H9 (cell line): ENCODE measurements around the gene GPC3. TPM values are rescaled to one million over a fixed set of nuclear protein-coding genes. Genes with fewer than 3 reads are reported as not detected.
A peak's percentile ranks its signal among the peaks of the same experiment; 100 is the strongest.

Experiments used
- DNase-seq: peaks from one replicate; pipeline ENCODE4 v3.0.0-alpha.2; 2017
- H2AFZ ChIP-seq: one replicate; pipeline ENCODE4 v1.6.1; 2013; ENCODE audit warnings: mild to moderate bottlenecking, low read length, control low read depth, moderate library complexity
- H2AK5ac ChIP-seq: 2 replicates; pipeline ENCODE4 v1.6.1; 2013; ENCODE audit warnings: low read length, control low read depth, mixed read lengths; ENCODE audit not compliant: insufficient read length
- H2BK120ac ChIP-seq: one replicate; pipeline ENCODE4 v1.6.1; 2013; ENCODE audit warnings: low read depth, mild to moderate bottlenecking, low read length, control low read depth, inconsistent platforms; ENCODE audit not compliant: poor library complexity, severe bottlenecking
- H2BK12ac ChIP-seq: 2 replicates; pipeline ENCODE4 v1.6.1; 2013; ENCODE audit warnings: low read length, control low read depth, mixed read lengths, low read depth; ENCODE audit not compliant: insufficient read length
- H2BK15ac ChIP-seq: 2 replicates; pipeline ENCODE4 v1.6.1; 2013; ENCODE audit warnings: low read depth, low read length, control low read depth
- H2BK20ac ChIP-seq: one replicate; pipeline ENCODE4 v1.6.1; 2013; ENCODE audit warnings: low read depth, mild to moderate bottlenecking, low read length, control low read depth, inconsistent platforms; ENCODE audit not compliant: poor library complexity, severe bottlenecking
- H2BK5ac ChIP-seq: 2 replicates; pipeline ENCODE4 v1.6.1; 2013; ENCODE audit warnings: low read length, control low read depth, mixed read lengths; ENCODE audit not compliant: insufficient read length
- H3K14ac ChIP-seq: 2 replicates; pipeline ENCODE4 v1.6.1; 2013; ENCODE audit warnings: low read length, control low read depth; ENCODE audit not compliant: insufficient read depth
- H3K18ac ChIP-seq: 2 replicates; pipeline ENCODE4 v1.6.1; 2013; ENCODE audit warnings: low read depth, mild to moderate bottlenecking, mixed read lengths, low read length, control low read depth; ENCODE audit not compliant: insufficient read length
- H3K23ac ChIP-seq: 2 replicates; pipeline ENCODE4 v1.6.1; 2013; ENCODE audit warnings: low read length, control low read depth, mixed read lengths, low read depth; ENCODE audit not compliant: insufficient read length
- H3K23me2 ChIP-seq: 2 replicates; pipeline ENCODE4 v1.6.1; 2013; ENCODE audit warnings: low read depth, mild to moderate bottlenecking, mixed read lengths, low read length, control low read depth; ENCODE audit not compliant: insufficient read length, poor library complexity, severe bottlenecking
- H3K27ac ChIP-seq: 2 replicates; pipeline ENCODE4 v1.5.1; 2013; ENCODE audit warnings: low read length, control low read depth, mixed read lengths, low read depth; ENCODE audit not compliant: insufficient read length
- H3K27me3 ChIP-seq: 2 replicates; pipeline ENCODE4 v1.6.1; 2013; ENCODE audit warnings: low read length, control low read depth, inconsistent platforms; ENCODE audit not compliant: insufficient read depth
- H3K4ac ChIP-seq: 2 replicates; pipeline ENCODE4 v1.6.1; 2013; ENCODE audit warnings: low read depth, mild to moderate bottlenecking, control low read depth, inconsistent platforms, low read length, moderate library complexity
- H3K4me1 ChIP-seq: 2 replicates; pipeline ENCODE4 v1.6.1; 2013; ENCODE audit warnings: low read length, control low read depth, inconsistent platforms; ENCODE audit not compliant: insufficient read depth
- H3K4me2 ChIP-seq: 2 replicates; pipeline ENCODE4 v1.6.1; 2013; ENCODE audit warnings: low read length, control low read depth, mixed read lengths; ENCODE audit not compliant: insufficient read length, insufficient read depth
- H3K56ac ChIP-seq: 2 replicates; pipeline ENCODE4 v1.6.1; 2013; ENCODE audit warnings: low read depth, mild to moderate bottlenecking, mixed read lengths, low read length, control low read depth; ENCODE audit not compliant: insufficient read length
- H3K79me1 ChIP-seq: 2 replicates; pipeline ENCODE4 v1.6.1; 2013; ENCODE audit warnings: low read depth, mild to moderate bottlenecking, moderate library complexity, low read length, control low read depth, inconsistent platforms; ENCODE audit not compliant: insufficient read depth, poor library complexity, severe bottlenecking
- H3K79me2 ChIP-seq: 2 replicates; pipeline ENCODE4 v1.6.1; 2013; ENCODE audit warnings: low read length, control low read depth, inconsistent platforms; ENCODE audit not compliant: insufficient read depth
- H3K9ac ChIP-seq: 2 replicates; pipeline ENCODE4 v1.6.1; 2013; ENCODE audit warnings: low read length, control low read depth, mixed read lengths; ENCODE audit not compliant: insufficient read length; ENCODE audit errors: extremely low read depth
- H3K9me3 ChIP-seq: one replicate; pipeline ENCODE4 v1.6.1; 2013; ENCODE audit warnings: low read depth, low read length, inconsistent platforms; ENCODE audit not compliant: control insufficient read depth
- H3T11ph ChIP-seq: one replicate; pipeline ENCODE4 v1.6.1; 2013; ENCODE audit warnings: mild to moderate bottlenecking, low read length, control low read depth, inconsistent platforms
- H4K20me1 ChIP-seq: one replicate; pipeline ENCODE4 v1.6.1; 2013; ENCODE audit not compliant: control insufficient read depth, insufficient read length, insufficient read depth
- H4K5ac ChIP-seq: 2 replicates; pipeline ENCODE4 v1.6.1; 2013; ENCODE audit warnings: low read depth, mild to moderate bottlenecking, mixed read lengths, low read length, control low read depth; ENCODE audit not compliant: insufficient read length
- H4K8ac ChIP-seq: replicated peaks from 2 replicates; pipeline ENCODE4 v1.6.1; 2013; ENCODE audit warnings: low read length, control low read depth, mixed read lengths, low read depth; ENCODE audit not compliant: insufficient read length
- H4K91ac ChIP-seq: 2 replicates; pipeline ENCODE4 v1.6.1; 2013; ENCODE audit warnings: low read depth, mild to moderate bottlenecking, moderate library complexity, mixed read lengths, low read length, control low read depth; ENCODE audit not compliant: insufficient read length
- H3K27ac Mint-ChIP-seq, 3 experiments: 2 replicates in 2 of 3; 3 replicates in 1 of 3; pipeline ENCODE4 v1.8.0; 2020 to 2021; ENCODE audit warnings: mixed read lengths in 3 of 3, mild to moderate bottlenecking in 1 of 3, moderate library complexity in 1 of 3
- H3K27me3 Mint-ChIP-seq: 2 replicates; pipeline ENCODE4 v1.8.0; 2021; ENCODE audit warnings: low read depth, mild to moderate bottlenecking, moderate library complexity, mixed read lengths
- H3K36me3 Mint-ChIP-seq, 3 experiments: 2 replicates in 2 of 3; 3 replicates in 1 of 3; pipeline ENCODE4 v1.8.0; 2020 to 2021; ENCODE audit warnings: low read depth in 3 of 3, mixed read lengths in 3 of 3; ENCODE audit not compliant: insufficient read depth in 1 of 3
- H3K4me1 Mint-ChIP-seq, 2 experiments: 2 replicates each; pipeline ENCODE4 v1.8.0; 2020; ENCODE audit warnings: mixed read lengths in 2 of 2
- H3K4me3 Mint-ChIP-seq, 2 experiments: 2 replicates in 1 of 2; 3 replicates in 1 of 2; pipeline ENCODE4 v1.8.0; 2020 to 2021; ENCODE audit warnings: mild to moderate bottlenecking in 2 of 2, mixed read lengths in 2 of 2, moderate library complexity in 1 of 2
- H3K9me3 Mint-ChIP-seq, 2 experiments: 2 replicates in 1 of 2; 3 replicates in 1 of 2; pipeline ENCODE4 v1.8.0; 2020; ENCODE audit warnings: mild to moderate bottlenecking in 2 of 2, mixed read lengths in 2 of 2, moderate library complexity in 1 of 2
- WGBS: extraction: QIAGEN DNeasy Blood & Tissue Kit; methylation state at CpG from one replicate; pipeline ENCODE4 v1.1.7; 2013; ENCODE audit warnings: missing lambda C conversion rate, low lambda C conversion rate, mixed read lengths; ENCODE audit not compliant: insufficient read length; ENCODE audit errors: extremely low coverage; 5-methylcytosine and 5-hydroxymethylcytosine counted together
- total RNA-seq: library from RNA; stranded (reverse); gene quantifications from 2 replicates; pipeline ENCODE4 v1.2.1, GENCODE V29; 2021
- TF ChIP-seq, protein P1 (sequence below): fragments of 200-600 bp; sonication (generic); conservative IDR thresholded peaks from 3 replicates; pipeline ENCODE4 v1.8.0; 2021; ENCODE audit warnings: antibody characterized with exemption, mild to moderate bottlenecking

GPC3 gene
- total RNA-seq, 1 experiment from 2014 or later = 108 TPM

DNA sequence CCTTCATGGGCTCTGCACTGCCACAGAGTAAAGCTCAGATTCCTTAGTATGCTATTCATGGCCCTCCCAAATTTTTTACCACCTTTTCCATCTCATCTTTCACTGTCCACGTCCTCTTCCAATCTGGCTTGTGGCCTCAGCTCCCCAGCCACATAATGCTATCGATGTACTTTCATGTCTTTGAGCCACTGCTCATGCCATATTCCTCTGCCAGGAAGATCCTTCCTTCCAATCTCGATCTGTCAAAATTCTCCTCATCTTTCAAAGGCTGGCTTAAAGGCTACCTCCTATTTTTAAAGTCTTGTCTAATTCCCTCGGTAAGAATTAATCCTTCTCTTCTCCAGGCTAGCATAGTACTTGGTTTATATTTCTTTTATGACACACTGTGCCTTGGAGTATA, 336.8 kb downstream of the GPC3 start:
- H3K23me2 ChIP-seq = no peaks in the 10 kb centered on the region
- no CpG with 5 or more reads among the region's 4 CpGs for WGBS
- H2BK20ac ChIP-seq = no peak overlapping the region
- H2AK5ac ChIP-seq = peak overlapping the region; percentile 68
- no peaks in the 10 kb centered on the region for H3K79me1 ChIP-seq
- H3K79me2 ChIP-seq = no peaks in the 10 kb centered on the region
- no peak overlapping the region for H3K9ac ChIP-seq
- H3K23ac ChIP-seq = no peak overlapping the region
- no peaks in the 10 kb centered on the region for H3K27me3 ChIP-seq
- H2AFZ ChIP-seq = no peak overlapping the region
- no peak overlapping the region for H2BK120ac ChIP-seq
- H3K27ac ChIP-seq = peak overlapping the region; percentile 16
- Mint-ChIP-seq H3K4me3 (no peak overlapping the region), H3K4me1 (peaks cover 64 to 70% of the 10 kb centered on the region in 2 experiments), H3K27me3 (no peaks in the 10 kb centered on the region), H3K9me3 (no peaks in the 10 kb centered on the region), H3K36me3 (peaks cover 0 to 4% (median 0%) of the 10 kb centered on the region in 3 experiments; a peak in 1 of 7 replicates), H3K27ac (peak overlapping the region in 2 of 3 experiments; percentile 29 to 31; a peak in 5 of 7 replicates)
- no peak overlapping the region for H3K56ac ChIP-seq
- H2BK15ac ChIP-seq = no peak overlapping the region
- no peak overlapping the region for H3K4ac ChIP-seq
- H2BK5ac ChIP-seq = no peak overlapping the region
- H2BK12ac ChIP-seq = no peak overlapping the region
- H3T11ph ChIP-seq = no peak overlapping the region
- TF ChIP-seq, protein P1, sequence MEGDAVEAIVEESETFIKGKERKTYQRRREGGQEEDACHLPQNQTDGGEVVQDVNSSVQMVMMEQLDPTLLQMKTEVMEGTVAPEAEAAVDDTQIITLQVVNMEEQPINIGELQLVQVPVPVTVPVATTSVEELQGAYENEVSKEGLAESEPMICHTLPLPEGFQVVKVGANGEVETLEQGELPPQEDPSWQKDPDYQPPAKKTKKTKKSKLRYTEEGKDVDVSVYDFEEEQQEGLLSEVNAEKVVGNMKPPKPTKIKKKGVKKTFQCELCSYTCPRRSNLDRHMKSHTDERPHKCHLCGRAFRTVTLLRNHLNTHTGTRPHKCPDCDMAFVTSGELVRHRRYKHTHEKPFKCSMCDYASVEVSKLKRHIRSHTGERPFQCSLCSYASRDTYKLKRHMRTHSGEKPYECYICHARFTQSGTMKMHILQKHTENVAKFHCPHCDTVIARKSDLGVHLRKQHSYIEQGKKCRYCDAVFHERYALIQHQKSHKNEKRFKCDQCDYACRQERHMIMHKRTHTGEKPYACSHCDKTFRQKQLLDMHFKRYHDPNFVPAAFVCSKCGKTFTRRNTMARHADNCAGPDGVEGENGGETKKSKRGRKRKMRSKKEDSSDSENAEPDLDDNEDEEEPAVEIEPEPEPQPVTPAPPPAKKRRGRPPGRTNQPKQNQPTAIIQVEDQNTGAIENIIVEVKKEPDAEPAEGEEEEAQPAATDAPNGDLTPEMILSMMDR = no peak
- H3K9me3 ChIP-seq = no peaks in the 10 kb centered on the region
- H4K20me1 ChIP-seq = no peaks in the 10 kb centered on the region
- no peak overlapping the region for H3K4me2 ChIP-seq
- H3K4me1 ChIP-seq = peaks cover 14% of the 10 kb centered on the region; the same call in 1 of the 2 replicates
- no peak for DNase-seq
- no peak overlapping the region for H3K14ac ChIP-seq
- no peak overlapping the region for H3K18ac ChIP-seq
- no peak overlapping the region for H4K91ac ChIP-seq
- no peak overlapping the region for H4K5ac ChIP-seq
- H4K8ac ChIP-seq = no peak overlapping the region
